Sigmoid colon (tissue), 7 donors: ENCODE measurements around the gene PCDHGA1. TPM values are rescaled to one million over a fixed set of nuclear protein-coding genes. Genes with fewer than 3 reads are reported as not detected.

Experiments used
- DNase-seq: peaks from one replicate; pipeline ENCODE4 v3.0.0-alpha.2; 2019
- H3K27ac ChIP-seq, 4 donors: fragments of 200-600 bp; sonication (generic); one replicate each; pipeline ENCODE4 v1.5.1; 2016 to 2019; ENCODE audit warnings: mild to moderate bottlenecking in 1 of 4
- H3K27me3 ChIP-seq, 3 donors: fragments of 200-600 bp; sonication (generic); one replicate each; pipeline ENCODE4 v1.5.1; 2019; ENCODE audit warnings: mild to moderate bottlenecking in 1 of 3
- H3K36me3 ChIP-seq, 4 donors: fragments of 200-600 bp; sonication (generic); one replicate each; pipeline ENCODE4 v1.5.1; 2016 to 2019
- H3K4me1 ChIP-seq, 4 donors: fragments of 200-600 bp; sonication (generic); one replicate each; pipeline ENCODE4 v1.5.1; 2017 to 2019
- H3K4me3 ChIP-seq, 4 donors: fragments of 200-600 bp; sonication (generic); one replicate each; pipeline ENCODE4 v1.5.1; 2017 to 2019; ENCODE audit warnings: mild to moderate bottlenecking in 2 of 4, moderate library complexity in 1 of 4
- H3K9me3 ChIP-seq, 4 donors: fragments of 200-600 bp in 3 of 4; sonication (generic) in 3 of 4; one replicate each; pipeline versions ENCODE4 v1.5.1 to v1.6.1; 2013 to 2019
- EP300 ChIP-seq, 4 donors: sonication (generic); formaldehyde crosslinking; IDR thresholded peaks; one replicate each; pipeline ENCODE4 v1.6.1; 2017; ENCODE audit warnings: antibody characterized with exemption in 4 of 4
- POLR2A ChIP-seq, 2 donors: fragments of 450-650 bp; IDR thresholded peaks; one replicate each; pipeline ENCODE4 v1.6.1; 2016; ENCODE audit warnings: antibody characterized with exemption in 2 of 2, mild to moderate bottlenecking in 2 of 2, moderate library complexity in 2 of 2
- POLR2AphosphoS5 ChIP-seq, 4 donors: sonication (generic); formaldehyde crosslinking; IDR thresholded peaks; one replicate each; pipeline ENCODE4 v1.6.1; 2017; ENCODE audit warnings: antibody characterized with exemption in 4 of 4
- WGBS, 2 donors: extraction: QIAGEN DNeasy Blood & Tissue Kit; methylation state at CpG; one replicate each; pipeline ENCODE4 v1.1.7; 2013; 5-methylcytosine and 5-hydroxymethylcytosine counted together
- intact Hi-C: fragments of 100-400 bp; cut with DNase I; formaldehyde crosslinking; loops from one replicate; pipeline ENCODE4 v1.15.1; 2023
- polyA plus RNA-seq, 3 donors: library from polyadenylated mRNA; stranded (reverse); fragments of 200-250 nt; gene quantifications; one replicate each; pipeline ENCODE4 v1.2.3, GENCODE V29; 2013
- total RNA-seq, 4 donors: library from RNA; depleted of rRNA; stranded (reverse); fragments of >200 nt; gene quantifications; one replicate each; pipeline ENCODE4 v1.1.0, GENCODE V29; 2016
- TF ChIP-seq, protein P1 (sequence below), 4 experiments: fragments of 450-650 bp in 3 of 4; fragments of 200-600 bp in 1 of 4; IDR thresholded peaks; one replicate each; pipeline ENCODE4 v1.5.1; 2016 to 2019; ENCODE audit warnings: antibody characterized with exemption in 4 of 4, mild to moderate bottlenecking in 3 of 4, moderate library complexity in 2 of 4
- donor health status: healthy with polysubstance abuse.
- donor health status: Bipolar disorder and iron deficiency.
- donor health status: healthy.

The PCDHGA1 gene
- total and polyA plus RNA-seq, 7 donors, result 0.26 to 1.4 (median 1.1) TPM; not detected in 2

DNA sequence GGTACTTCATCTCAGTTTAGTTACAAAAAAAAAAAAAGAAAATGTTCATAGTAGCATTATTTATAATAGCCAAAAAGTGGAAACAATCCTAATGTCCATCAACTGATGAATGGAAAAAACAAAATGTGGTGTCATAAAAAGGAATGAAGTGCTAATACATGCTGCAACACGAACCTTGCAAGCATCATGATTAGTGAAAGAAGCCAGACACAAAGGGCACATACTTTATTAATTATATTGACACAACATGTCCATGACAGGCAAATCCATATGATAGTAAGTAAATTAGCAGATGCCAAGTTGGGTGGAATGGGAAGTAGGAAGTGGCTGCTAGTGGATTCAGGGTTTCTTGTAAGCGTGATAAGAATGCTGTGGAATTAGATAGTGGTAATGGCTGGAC lies 212.7 kb downstream of the PCDHGA1 start:
- H3K27ac ChIP-seq, result no peak overlapping the region
- DNase-seq, result no peak
- peaks cover 0 to 19% (median 10%) of the 10 kb centered on the region in 4 donors for H3K9me3 ChIP-seq
- WGBS, 2 donors, result 94 to 98% methylated on average over 2 of the region's 2 CpGs
- H3K36me3 ChIP-seq, result peaks cover 0 to 8% (median 3%) of the 10 kb centered on the region in 4 donors
- H3K4me1 ChIP-seq, result no peaks in the 10 kb centered on the region
- H3K27me3 ChIP-seq, result no peaks in the 10 kb centered on the region
- TF ChIP-seq POLR2A (IDR thresholded peaks at IDR 0.05) (no peak), EP300 (IDR thresholded peaks at IDR 0.05) (no peak), POLR2AphosphoS5 (IDR thresholded peaks at IDR 0.05) (no peak)
- TF ChIP-seq, protein P1, sequence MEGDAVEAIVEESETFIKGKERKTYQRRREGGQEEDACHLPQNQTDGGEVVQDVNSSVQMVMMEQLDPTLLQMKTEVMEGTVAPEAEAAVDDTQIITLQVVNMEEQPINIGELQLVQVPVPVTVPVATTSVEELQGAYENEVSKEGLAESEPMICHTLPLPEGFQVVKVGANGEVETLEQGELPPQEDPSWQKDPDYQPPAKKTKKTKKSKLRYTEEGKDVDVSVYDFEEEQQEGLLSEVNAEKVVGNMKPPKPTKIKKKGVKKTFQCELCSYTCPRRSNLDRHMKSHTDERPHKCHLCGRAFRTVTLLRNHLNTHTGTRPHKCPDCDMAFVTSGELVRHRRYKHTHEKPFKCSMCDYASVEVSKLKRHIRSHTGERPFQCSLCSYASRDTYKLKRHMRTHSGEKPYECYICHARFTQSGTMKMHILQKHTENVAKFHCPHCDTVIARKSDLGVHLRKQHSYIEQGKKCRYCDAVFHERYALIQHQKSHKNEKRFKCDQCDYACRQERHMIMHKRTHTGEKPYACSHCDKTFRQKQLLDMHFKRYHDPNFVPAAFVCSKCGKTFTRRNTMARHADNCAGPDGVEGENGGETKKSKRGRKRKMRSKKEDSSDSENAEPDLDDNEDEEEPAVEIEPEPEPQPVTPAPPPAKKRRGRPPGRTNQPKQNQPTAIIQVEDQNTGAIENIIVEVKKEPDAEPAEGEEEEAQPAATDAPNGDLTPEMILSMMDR (IDR thresholded peaks at IDR 0.05), result no peak
- intact Hi-C loops, result no loop called here
- H3K4me3 ChIP-seq, result no peak overlapping the region

DNA sequence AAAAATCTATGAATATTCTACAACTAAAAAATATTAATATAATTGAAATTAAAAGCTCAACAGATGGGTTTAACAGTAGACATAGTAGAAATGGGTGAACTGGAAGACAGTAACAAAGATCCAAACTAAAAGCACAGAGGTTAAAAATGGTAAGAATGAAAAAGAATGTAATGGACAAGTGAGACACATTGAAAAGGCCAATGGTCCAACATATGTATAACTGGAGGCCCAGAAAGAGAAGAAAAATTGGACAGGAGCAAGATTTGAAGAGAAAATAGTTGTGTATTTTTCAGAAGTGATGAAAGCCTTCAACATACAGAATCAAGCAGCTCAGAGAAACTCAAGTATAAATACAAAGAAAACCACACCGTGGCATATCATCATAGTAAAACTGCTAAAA lies 217.2 kb downstream of the PCDHGA1 start:
- H3K9me3 ChIP-seq, result peaks cover 0 to 19% (median 12%) of the 10 kb centered on the region in 4 donors
- H3K36me3 ChIP-seq, result peaks cover 0 to 12% (median 4%) of the 10 kb centered on the region in 4 donors
- WGBS, 2 donors, result 97 to 98% methylated on average over 1 of the region's 1 CpG
- H3K4me3 ChIP-seq, result no peak overlapping the region
- TF ChIP-seq EP300 (IDR thresholded peaks at IDR 0.05) (no peak), POLR2A (IDR thresholded peaks at IDR 0.05) (no peak), POLR2AphosphoS5 (IDR thresholded peaks at IDR 0.05) (no peak)
- TF ChIP-seq, protein P1 (IDR thresholded peaks at IDR 0.05), result no peak
- H3K27ac ChIP-seq, result no peak overlapping the region
- H3K4me1 ChIP-seq, result no peaks in the 10 kb centered on the region
- DNase-seq, result no peak
- H3K27me3 ChIP-seq, result no peaks in the 10 kb centered on the region
- intact Hi-C loops, result no loop called here

DNA sequence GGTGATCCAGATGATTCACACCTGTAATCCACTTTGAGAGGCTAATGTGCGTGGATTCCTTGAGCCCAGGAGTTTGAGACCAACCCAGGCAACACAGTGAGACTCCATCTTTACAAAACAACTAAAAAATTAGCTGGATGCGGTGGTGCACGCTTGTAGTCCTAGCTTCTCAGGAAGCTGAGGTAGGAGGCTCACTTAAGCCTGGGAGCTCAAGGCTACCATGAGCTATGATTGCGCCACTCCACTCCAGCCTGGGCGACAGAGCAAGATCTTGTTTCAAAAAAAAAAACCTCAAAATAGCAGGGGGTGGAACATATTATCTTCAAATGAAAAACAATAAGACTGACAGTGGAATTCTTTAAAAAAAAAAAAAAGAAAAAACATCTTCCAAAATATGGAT lies 217.6 kb downstream of the PCDHGA1 start:
- Histone ChIP-seq H3K36me3 (peaks cover 0 to 12% (median 4%) of the 10 kb centered on the region in 4 donors), H3K4me1 (no peaks in the 10 kb centered on the region), H3K27ac (no peak overlapping the region), H3K27me3 (no peaks in the 10 kb centered on the region), H3K4me3 (no peak overlapping the region), H3K9me3 (peaks cover 0 to 19% (median 12%) of the 10 kb centered on the region in 4 donors)
- TF ChIP-seq EP300 (IDR thresholded peaks at IDR 0.05), result no peak
- no peak for TF ChIP-seq POLR2AphosphoS5 (IDR thresholded peaks at IDR 0.05)
- TF ChIP-seq, protein P1 (IDR thresholded peaks at IDR 0.05), result no peak
- no peak for TF ChIP-seq POLR2A (IDR thresholded peaks at IDR 0.05)
- WGBS, 2 donors, result 97 to 98% methylated on average over 5 of the region's 5 CpGs
- intact Hi-C loops, result no loop called here
- no peak for DNase-seq

DNA sequence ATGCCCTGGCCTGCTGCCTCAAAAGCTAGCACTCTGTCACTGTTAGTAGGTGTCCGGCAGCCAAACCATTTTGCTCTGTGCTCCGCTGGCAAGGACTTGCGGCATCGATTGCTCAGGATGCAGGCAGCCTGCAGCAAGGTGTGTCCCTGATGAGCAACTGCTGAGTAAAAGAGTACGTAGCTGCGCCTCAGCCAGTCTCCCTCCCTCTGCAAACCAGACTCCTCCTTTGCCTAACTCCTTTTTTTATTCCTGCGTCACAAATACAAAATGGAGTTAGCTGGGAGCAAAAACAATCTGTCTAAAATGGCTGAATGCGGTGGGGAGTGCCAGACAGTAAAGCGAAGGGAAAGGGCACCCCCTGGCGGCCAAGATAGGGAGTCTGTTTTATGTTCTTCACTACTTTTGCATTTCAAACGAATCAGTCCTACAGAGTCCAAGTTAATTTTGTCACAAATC lies 227.4 kb downstream of the PCDHGA1 start:
- WGBS, 2 donors, result 58 to 65% methylated on average over 11 of the region's 11 CpGs
- Histone ChIP-seq H3K9me3 (no peaks in the 10 kb centered on the region), H3K4me1 (peaks cover 0 to 32% (median 27%) of the 10 kb centered on the region in 4 donors), H3K27ac (peak overlapping the region; percentile 74 to 89 (median 86)), H3K4me3 (peak overlapping the region in 3 of 4 donors; percentile 16 to 26 (median 20)), H3K27me3 (no peaks in the 10 kb centered on the region), H3K36me3 (no peaks in the 10 kb centered on the region)
- intact Hi-C loops, result loop anchor here (5.0 kb wide), 1 partner anchor 140 kb away; the partner anchor contains the start of gene PCDHGB7
- TF ChIP-seq POLR2AphosphoS5 (IDR thresholded peaks at IDR 0.05), result peak; percentile 44 to 76 (median 66)
- TF ChIP-seq POLR2A (IDR thresholded peaks at IDR 0.05), result no peak
- TF ChIP-seq, protein P1 (IDR thresholded peaks at IDR 0.05), result peak; percentile 70 to 88 (median 76)
- peak; percentile 95 for DNase-seq

DNA sequence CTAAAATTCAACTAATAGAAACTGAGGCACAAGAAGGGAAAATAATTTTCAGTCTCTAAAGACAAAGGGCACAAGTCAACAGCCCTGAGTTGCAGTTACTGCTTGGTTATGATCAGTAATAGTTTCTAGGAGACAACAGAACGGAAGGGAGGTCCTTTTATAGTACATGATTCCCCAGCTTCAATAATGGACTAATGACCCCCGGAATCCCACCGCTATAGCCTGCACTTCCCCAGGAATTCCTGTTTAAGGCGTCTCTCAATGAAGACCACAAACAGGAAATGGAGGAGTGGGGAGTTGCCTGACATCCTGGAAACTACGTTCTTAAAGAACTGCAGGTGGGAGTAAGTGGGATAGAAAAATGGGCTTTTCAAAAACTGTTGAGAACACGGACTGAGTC lies 227.8 kb downstream of the PCDHGA1 start:
- Histone ChIP-seq H3K36me3 (no peaks in the 10 kb centered on the region), H3K4me3 (peak overlapping the region in 1 of 4 donors; percentile 26), H3K4me1 (peaks cover 0 to 32% (median 27%) of the 10 kb centered on the region in 4 donors), H3K27ac (peak overlapping the region; percentile 74 to 89 (median 86)), H3K27me3 (no peaks in the 10 kb centered on the region), H3K9me3 (no peaks in the 10 kb centered on the region)
- TF ChIP-seq POLR2A (IDR thresholded peaks at IDR 0.05), result no peak
- TF ChIP-seq, protein P1 (IDR thresholded peaks at IDR 0.05), result no peak
- TF ChIP-seq POLR2AphosphoS5 (IDR thresholded peaks at IDR 0.05), result no peak
- no peak for TF ChIP-seq EP300 (IDR thresholded peaks at IDR 0.05)
- no peak for DNase-seq
- 62 to 80% methylated on average over 6 of the region's 6 CpGs for WGBS, 2 donors
- intact Hi-C loops, result loop anchor here (5.0 kb wide), 1 partner anchor 141 kb away; the partner anchor contains the start of gene PCDHGB7
